Mesothelial cell of epicardium (in vitro differentiated cells): ENCODE results near the gene FAM32A. TPM values are rescaled to one million over a fixed set of nuclear protein-coding genes. Genes with fewer than 3 reads are reported as not detected.

Experiments used
- DNase-seq, 2 experiments: peaks; one replicate each; pipeline ENCODE4 v3.0.0; 2021; ENCODE audit warnings: low spot score in 2 of 2; ENCODE audit not compliant: unreplicated experiment in 2 of 2
- H3K27ac Mint-ChIP-seq: 2 replicates; pipeline ENCODE4 v1.8.0; 2021; ENCODE audit warnings: mixed read lengths
- H3K27me3 Mint-ChIP-seq: 2 replicates; pipeline ENCODE4 v1.8.0; 2021; ENCODE audit warnings: low read depth, mixed read lengths
- H3K36me3 Mint-ChIP-seq: 2 replicates; pipeline ENCODE4 v1.8.0; 2021; ENCODE audit warnings: mixed read lengths
- H3K4me1 Mint-ChIP-seq: 2 replicates; pipeline ENCODE4 v1.8.0; 2021; ENCODE audit warnings: mixed read lengths
- H3K4me3 Mint-ChIP-seq: 2 replicates; pipeline ENCODE4 v1.8.0; 2021; ENCODE audit warnings: mild to moderate bottlenecking, moderate library complexity, mixed read lengths
- H3K9me3 Mint-ChIP-seq: 2 replicates; pipeline ENCODE4 v1.8.0; 2021; ENCODE audit warnings: mixed read lengths
- CTCF ChIP-seq: fragments of 200-600 bp; sonication (generic); IDR thresholded peaks from one replicate; pipeline ENCODE4 v1.5.0; 2021; ENCODE audit warnings: antibody characterized with exemption; ENCODE audit not compliant: unreplicated experiment
- total RNA-seq: library from RNA; stranded (reverse); gene quantifications from 3 replicates; pipeline ENCODE4 v1.2.1, GENCODE V29; 2021

Gene FAM32A
- total RNA-seq, 1 donor from 2014 or later: 90.3 TPM

- Mint-ChIP-seq H3K36me3 (peaks cover 35% of the 10 kb centered on the region), H3K4me3 (no peak overlapping the region), H3K27me3 (no peaks in the 10 kb centered on the region), H3K27ac (no peak overlapping the region), H3K9me3 (peaks cover 14% of the 10 kb centered on the region), H3K4me1 (no peaks in the 10 kb centered on the region)
- DNase-seq: no peak
- TF ChIP-seq CTCF: no peak
These were observed 39.3 kb downstream of the FAM32A start for GRCh38 chr19:16224293-16225045.

- Mint-ChIP-seq H3K36me3 (peaks cover 30% of the 10 kb centered on the region), H3K4me3 (no peak overlapping the region), H3K9me3 (peaks cover 9% of the 10 kb centered on the region), H3K27ac (no peak overlapping the region), H3K27me3 (no peaks in the 10 kb centered on the region), H3K4me1 (no peaks in the 10 kb centered on the region)
- no peak for TF ChIP-seq CTCF
- no peak for DNase-seq
These were observed 40.3 kb downstream of the FAM32A start for GRCh38 chr19:16225279-16226183.

GRCh38 chr19:16226184-16226591, 41.0 kb downstream of the FAM32A start:
- Mint-ChIP-seq H3K4me3 (no peak overlapping the region), H3K4me1 (no peaks in the 10 kb centered on the region), H3K36me3 (peaks cover 26% of the 10 kb centered on the region), H3K27me3 (no peaks in the 10 kb centered on the region), H3K27ac (no peak overlapping the region), H3K9me3 (peaks cover 3% of the 10 kb centered on the region)
- TF ChIP-seq CTCF: no peak
- no peak for DNase-seq

GRCh38 chr19:16226878-16227836, 41.9 kb downstream of the FAM32A start:
- Mint-ChIP-seq H3K36me3 (peaks cover 24% of the 10 kb centered on the region), H3K27me3 (no peaks in the 10 kb centered on the region), H3K9me3 (no peaks in the 10 kb centered on the region), H3K4me3 (no peak overlapping the region), H3K27ac (no peak overlapping the region), H3K4me1 (no peaks in the 10 kb centered on the region)
- DNase-seq: peak in 1 of 2 experiments; percentile 18
- no peak for TF ChIP-seq CTCF
